ENCODE data around the gene CRIP2. TPM values are rescaled to one million over a fixed set of nuclear protein-coding genes. Genes with fewer than 3 reads are reported as not detected.

CRIP2 gene
- total and polyA plus RNA-seq, 9 of the 15 experiments (the other 6 are each of a cell fraction or from before 2014, with no cell fraction given) = 0.18 to 2.0 (median 0.69) TPM; not detected in 1

GRCh38 chr14:105480807-105481801 lies 6.5 kb downstream of the CRIP2 start (continued):
- TF ChIP-seq STAG1 (CRISPR knock-in tag; IDR thresholded peaks at IDR 0.05; ENCODE audit: borderline replicate concordance) (no peak), UBTF (IDR thresholded peaks at IDR 0.05; ENCODE audit: borderline replicate concordance in 1 of 2, low read depth in 2 of 2, low read length in 2 of 2) (no peak), ESRRB (CRISPR knock-in tag; IDR thresholded peaks at IDR 0.05; ENCODE audit: borderline replicate concordance) (no peak)
- TF ChIP-seq, protein P1, sequence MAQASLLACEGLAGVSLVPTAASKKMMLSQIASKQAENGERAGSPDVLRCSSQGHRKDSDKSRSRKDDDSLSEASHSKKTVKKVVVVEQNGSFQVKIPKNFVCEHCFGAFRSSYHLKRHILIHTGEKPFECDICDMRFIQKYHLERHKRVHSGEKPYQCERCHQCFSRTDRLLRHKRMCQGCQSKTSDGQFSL (CRISPR knock-in tag; IDR thresholded peaks at IDR 0.05) = 0 out of 2 replicates have a peak, but pooled peaks have one; percentile 39
- TF ChIP-seq, protein P1 (tag; IDR thresholded peaks at IDR 0.05) = no peak
- TF ChIP-seq, protein P2, sequence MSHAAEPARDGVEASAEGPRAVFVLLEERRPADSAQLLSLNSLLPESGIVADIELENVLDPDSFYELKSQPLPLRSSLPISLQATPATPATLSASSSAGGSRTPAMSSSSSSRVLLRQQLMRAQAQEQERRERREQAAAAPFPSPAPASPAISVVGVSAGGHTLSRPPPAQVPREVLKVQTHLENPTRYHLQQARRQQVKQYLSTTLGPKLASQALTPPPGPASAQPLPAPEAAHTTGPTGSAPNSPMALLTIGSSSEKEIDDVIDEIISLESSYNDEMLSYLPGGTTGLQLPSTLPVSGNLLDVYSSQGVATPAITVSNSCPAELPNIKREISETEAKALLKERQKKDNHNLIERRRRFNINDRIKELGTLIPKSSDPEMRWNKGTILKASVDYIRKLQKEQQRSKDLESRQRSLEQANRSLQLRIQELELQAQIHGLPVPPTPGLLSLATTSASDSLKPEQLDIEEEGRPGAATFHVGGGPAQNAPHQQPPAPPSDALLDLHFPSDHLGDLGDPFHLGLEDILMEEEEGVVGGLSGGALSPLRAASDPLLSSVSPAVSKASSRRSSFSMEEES (CRISPR knock-in tag; IDR thresholded peaks at IDR 0.05) = no peak
